Fibroblast of peridontal ligament (primary cell): ENCODE data around the gene PID1.

Experiments used
- DNase-seq: peaks from one replicate; pipeline ENCODE4 v3.0.0-alpha.2; 2010; ENCODE audit errors: extremely low read depth

The PID1 gene

GRCh38 chr2:229270551-229271410, at the start of gene PID1:
Gene PID1 (minus strand): TSS chr2:229271287. CDS start chr2:229271043, 244 bp downstream.
- DNase-seq: peak; percentile 39

- DNase-seq: no peak
These were observed 48.5 kb upstream of the PID1 start for GRCh38 chr2:229319558-229319957.

- DNase-seq: no peak
These were observed 43.0 kb upstream of the PID1 start for GRCh38 chr2:229314117-229314516.

GRCh38 chr2:229313591-229313990, 42.5 kb upstream of the PID1 start:
- peak; percentile 26 for DNase-seq

- no peak for DNase-seq
These were observed 30.1 kb upstream of the PID1 start for GRCh38 chr2:229301237-229301636.

- DNase-seq: no peak
These were observed 29.7 kb upstream of the PID1 start for GRCh38 chr2:229300790-229301189.

- no peak for DNase-seq
These were observed 29.3 kb upstream of the PID1 start for GRCh38 chr2:229300371-229300770.

- DNase-seq: no peak
These were observed 26.2 kb upstream of the PID1 start for GRCh38 chr2:229297247-229297646.

GRCh38 chr2:229296536-229296935, 25.4 kb upstream of the PID1 start:
- no peak for DNase-seq

GRCh38 chr2:229296016-229296415, 24.9 kb upstream of the PID1 start:
- no peak for DNase-seq

GRCh38 chr2:229287823-229288222, 16.7 kb upstream of the PID1 start:
- DNase-seq: no peak

GRCh38 chr2:229282758-229283546, 11.9 kb upstream of the PID1 start:
- peak; percentile 71 for DNase-seq

GRCh38 chr2:229279516-229279915, 8.4 kb upstream of the PID1 start:
- DNase-seq: no peak

GRCh38 chr2:229275506-229275905, 4.4 kb upstream of the PID1 start:
- DNase-seq: no peak

GRCh38 chr2:229273723-229274338, 2.7 kb upstream of the PID1 start:
- DNase-seq: peak; percentile 70

GRCh38 chr2:229273006-229273722, 2.1 kb upstream of the PID1 start:
- no peak for DNase-seq

- DNase-seq: no peak
These were observed 1.1 kb downstream of the PID1 start for GRCh38 chr2:229269941-229270340.

- no peak for DNase-seq
These were observed 1.9 kb downstream of the PID1 start for GRCh38 chr2:229269146-229269545.

GRCh38 chr2:229268626-229269025, 2.5 kb downstream of the PID1 start:
- DNase-seq: no peak

- no peak for DNase-seq
These were observed 4.0 kb downstream of the PID1 start for GRCh38 chr2:229267080-229267479.

- DNase-seq: no peak
These were observed 5.4 kb downstream of the PID1 start for GRCh38 chr2:229265727-229266126.

GRCh38 chr2:229261599-229261998, 9.5 kb downstream of the PID1 start:
- no peak for DNase-seq
